Measurements from ENCODE around the gene SIRPA. TPM values are rescaled to one million over a fixed set of nuclear protein-coding genes. Genes with fewer than 3 reads are reported as not detected.

SIRPA gene
- total and polyA plus RNA-seq, 10 of the 15 experiments (the other 5 are each of a cell fraction or from before 2014, with no cell fraction given) = 1.7 to 13.2 (median 5.0) TPM

DNA sequence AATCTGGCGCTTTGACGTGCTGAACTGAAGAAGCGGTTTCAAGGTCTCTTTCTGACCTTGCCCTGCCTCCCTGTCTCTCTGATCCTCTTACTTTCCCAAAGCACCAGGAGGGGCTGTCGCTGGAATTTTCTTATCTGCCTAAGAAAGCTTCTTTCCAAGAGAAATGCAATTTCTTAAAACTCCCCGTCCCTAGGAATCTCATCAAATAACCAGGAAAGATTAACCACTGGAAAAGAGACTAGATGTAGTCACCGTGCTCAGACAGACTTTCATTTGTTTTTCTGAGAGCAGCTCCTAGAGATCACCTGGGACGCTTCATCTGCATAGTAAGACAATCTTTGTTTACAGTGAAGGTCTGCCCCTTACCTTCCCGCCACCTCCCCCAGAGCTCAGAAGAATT, 60.0 kb downstream of the SIRPA start:
- no peaks in the 10 kb centered on the region for H3K9me3 ChIP-seq (replicated peaks; ENCODE audit: control insufficient read depth, insufficient read depth, low read length)
- ATAC-seq = no peak
- ChIA-PET POLR2A (interaction anchor here (0.6 kb wide), 1 partner anchor 191 kb away, joined by 3 read pairs; no protein-coding TSS in a partner anchor), CTCF (interaction anchor here (1.4 to 4.0 kb wide), 3 partner anchors 10 to 567 kb away, joined by 3 to 19 read pairs (median 6); no protein-coding TSS in a partner anchor), SMC1A (ENCODE audit: uncharacterized antibody, unreplicated experiment) (interaction anchor here (0.6 to 3.6 kb wide), 4 partner anchors 8 to 312 kb away, joined by 3 to 16 read pairs (median 4); no protein-coding TSS in a partner anchor), RAD21 (ENCODE audit: unreplicated experiment) (no interaction called here)
- TF ChIP-seq, protein P1, sequence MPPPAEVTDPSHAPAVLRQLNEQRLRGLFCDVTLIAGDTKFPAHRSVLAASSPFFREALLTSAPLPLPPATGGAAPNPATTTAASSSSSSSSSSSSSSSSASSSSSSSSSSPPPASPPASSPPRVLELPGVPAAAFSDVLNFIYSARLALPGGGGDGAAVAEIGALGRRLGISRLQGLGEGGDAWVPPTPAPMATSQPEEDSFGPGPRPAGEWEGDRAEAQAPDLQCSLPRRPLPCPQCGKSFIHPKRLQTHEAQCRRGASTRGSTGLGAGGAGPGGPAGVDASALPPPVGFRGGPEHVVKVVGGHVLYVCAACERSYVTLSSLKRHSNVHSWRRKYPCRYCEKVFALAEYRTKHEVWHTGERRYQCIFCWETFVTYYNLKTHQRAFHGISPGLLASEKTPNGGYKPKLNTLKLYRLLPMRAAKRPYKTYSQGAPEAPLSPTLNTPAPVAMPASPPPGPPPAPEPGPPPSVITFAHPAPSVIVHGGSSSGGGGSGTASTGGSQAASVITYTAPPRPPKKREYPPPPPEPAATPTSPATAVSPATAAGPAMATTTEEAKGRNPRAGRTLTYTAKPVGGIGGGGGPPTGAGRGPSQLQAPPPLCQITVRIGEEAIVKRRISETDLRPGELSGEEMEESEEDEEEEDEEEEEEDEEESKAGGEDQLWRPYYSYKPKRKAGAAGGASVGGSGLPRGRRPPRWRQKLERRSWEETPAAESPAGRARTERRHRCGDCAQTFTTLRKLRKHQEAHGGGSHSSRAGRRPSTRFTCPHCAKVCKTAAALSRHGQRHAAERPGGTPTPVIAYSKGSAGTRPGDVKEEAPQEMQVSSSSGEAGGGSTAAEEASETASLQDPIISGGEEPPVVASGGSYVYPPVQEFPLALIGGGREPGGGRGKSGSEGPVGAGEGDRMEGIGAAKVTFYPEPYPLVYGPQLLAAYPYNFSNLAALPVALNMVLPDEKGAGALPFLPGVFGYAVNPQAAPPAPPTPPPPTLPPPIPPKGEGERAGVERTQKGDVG (CRISPR knock-in tag; IDR thresholded peaks at IDR 0.05) = no peak
- TF ChIP-seq HDAC2 (IDR thresholded peaks at IDR 0.05) = no peak
- TF ChIP-seq ZNF274 (IDR thresholded peaks at IDR 0.05; ENCODE audit: insufficient read depth, insufficient read length) = no peak
- TF ChIP-seq, protein P2, sequence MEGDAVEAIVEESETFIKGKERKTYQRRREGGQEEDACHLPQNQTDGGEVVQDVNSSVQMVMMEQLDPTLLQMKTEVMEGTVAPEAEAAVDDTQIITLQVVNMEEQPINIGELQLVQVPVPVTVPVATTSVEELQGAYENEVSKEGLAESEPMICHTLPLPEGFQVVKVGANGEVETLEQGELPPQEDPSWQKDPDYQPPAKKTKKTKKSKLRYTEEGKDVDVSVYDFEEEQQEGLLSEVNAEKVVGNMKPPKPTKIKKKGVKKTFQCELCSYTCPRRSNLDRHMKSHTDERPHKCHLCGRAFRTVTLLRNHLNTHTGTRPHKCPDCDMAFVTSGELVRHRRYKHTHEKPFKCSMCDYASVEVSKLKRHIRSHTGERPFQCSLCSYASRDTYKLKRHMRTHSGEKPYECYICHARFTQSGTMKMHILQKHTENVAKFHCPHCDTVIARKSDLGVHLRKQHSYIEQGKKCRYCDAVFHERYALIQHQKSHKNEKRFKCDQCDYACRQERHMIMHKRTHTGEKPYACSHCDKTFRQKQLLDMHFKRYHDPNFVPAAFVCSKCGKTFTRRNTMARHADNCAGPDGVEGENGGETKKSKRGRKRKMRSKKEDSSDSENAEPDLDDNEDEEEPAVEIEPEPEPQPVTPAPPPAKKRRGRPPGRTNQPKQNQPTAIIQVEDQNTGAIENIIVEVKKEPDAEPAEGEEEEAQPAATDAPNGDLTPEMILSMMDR (IDR thresholded peaks at IDR 0.05 in 2 of 3, conservative IDR thresholded peaks at IDR 0.05 in 1 of 3; ENCODE audit: control insufficient read depth in 2 of 3, extremely low read depth in 1 of 3, insufficient read depth in 1 of 3, low read depth in 3 of 3, low read length in 3 of 3) = no peak
- TF ChIP-seq CBX5 (IDR thresholded peaks at IDR 0.05; ENCODE audit: low read depth) = no peak
- TF ChIP-seq NFXL1 (IDR thresholded peaks at IDR 0.05; ENCODE audit: borderline replicate concordance) = no peak
- TF ChIP-seq, protein P3, sequence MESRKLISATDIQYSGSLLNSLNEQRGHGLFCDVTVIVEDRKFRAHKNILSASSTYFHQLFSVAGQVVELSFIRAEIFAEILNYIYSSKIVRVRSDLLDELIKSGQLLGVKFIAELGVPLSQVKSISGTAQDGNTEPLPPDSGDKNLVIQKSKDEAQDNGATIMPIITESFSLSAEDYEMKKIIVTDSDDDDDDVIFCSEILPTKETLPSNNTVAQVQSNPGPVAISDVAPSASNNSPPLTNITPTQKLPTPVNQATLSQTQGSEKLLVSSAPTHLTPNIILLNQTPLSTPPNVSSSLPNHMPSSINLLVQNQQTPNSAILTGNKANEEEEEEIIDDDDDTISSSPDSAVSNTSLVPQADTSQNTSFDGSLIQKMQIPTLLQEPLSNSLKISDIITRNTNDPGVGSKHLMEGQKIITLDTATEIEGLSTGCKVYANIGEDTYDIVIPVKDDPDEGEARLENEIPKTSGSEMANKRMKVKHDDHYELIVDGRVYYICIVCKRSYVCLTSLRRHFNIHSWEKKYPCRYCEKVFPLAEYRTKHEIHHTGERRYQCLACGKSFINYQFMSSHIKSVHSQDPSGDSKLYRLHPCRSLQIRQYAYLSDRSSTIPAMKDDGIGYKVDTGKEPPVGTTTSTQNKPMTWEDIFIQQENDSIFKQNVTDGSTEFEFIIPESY (IDR thresholded peaks at IDR 0.05) = no peak
- H4K20me1 ChIP-seq (ENCODE audit: control insufficient read depth, insufficient read depth) = no peaks in the 10 kb centered on the region
- no peaks in the 10 kb centered on the region for H3K27me3 ChIP-seq (replicated peaks in 1 of 2; ENCODE audit: control insufficient read depth in 2 of 2, insufficient read depth in 2 of 2, low read length in 1 of 2)
- H3K4me2 ChIP-seq (ENCODE audit: control insufficient read depth, insufficient read depth) = no peak overlapping the region
- in situ Hi-C loops (cut with MboI) (no loop called here), intact Hi-C loops (cut with micrococcal nuclease; ENCODE audit: unreplicated experiment) (no loop called here)
- no peaks in the 10 kb centered on the region for H3K36me3 ChIP-seq (ENCODE audit: control insufficient read depth in 2 of 2, insufficient read depth in 2 of 2, low read length in 1 of 2)
- DNase-seq (ENCODE audit: low read depth, low spot score) = no peak
- no peak for FAIRE-seq
- no peak overlapping the region for H3K9ac ChIP-seq (ENCODE audit: control insufficient read depth, insufficient read depth, low read length)
- no peak overlapping the region for H3K27ac ChIP-seq (ENCODE audit: control insufficient read depth, insufficient read depth)
- no peak overlapping the region for H3K4me3 ChIP-seq
- BruUV-seq (replicated peaks) = no TSS peak
- H2AFZ ChIP-seq (ENCODE audit: control insufficient read depth, low read depth, low read length) = no peak overlapping the region
- WGBS (ENCODE audit: insufficient coverage, insufficient replicate concordance, low lambda C conversion rate, missing lambda C conversion rate) = 77% methylated on average over 8 of the region's 8 CpGs
- no peaks in the 10 kb centered on the region for H3K79me2 ChIP-seq (ENCODE audit: control insufficient read depth, insufficient read depth, low read length)
- peaks cover 18% of the 10 kb centered on the region for H3K4me1 ChIP-seq (ENCODE audit: control insufficient read depth, insufficient read depth, low read length)

Measured in GM12878 (cell line).